ENCODE data around the gene TFPI2. TPM values are rescaled to one million over a fixed set of nuclear protein-coding genes. Genes with fewer than 3 reads are reported as not detected.
A peak's percentile ranks its signal among the peaks of the same experiment; 100 is the strongest.

The TFPI2 gene
- total and polyA plus RNA-seq, 8 donors: 0.28 to 15.2 (median 3.5) TPM; not detected in 1

GRCh38 chr7:93923942-93924341 lies 33.4 kb upstream of the TFPI2 start:
- intact Hi-C loops (cut with DNase I; ENCODE audit: low total_unique reads): no loop called here
- Histone ChIP-seq H3K36me3 (peaks cover 0 to 7% (median 4%) of the 10 kb centered on the region in 4 donors), H3K4me3 (peak overlapping the region; percentile 51 to 63 (median 56)), H3K4me1 (peaks cover 4 to 34% (median 20%) of the 10 kb centered on the region in 4 donors), H3K9me3 (no peaks in the 10 kb centered on the region), H3K27me3 (peaks cover 0 to 4% (median 0%) of the 10 kb centered on the region in 3 donors), H3K27ac (peak overlapping the region in 3 of 5 donors; percentile 85 to 90 (median 86))
- DNase-seq: no peak
- TF ChIP-seq POLR2AphosphoS5 (IDR thresholded peaks at IDR 0.05) (no peak), EP300 (IDR thresholded peaks at IDR 0.05) (no peak), POLR2A (IDR thresholded peaks at IDR 0.05) (no peak), CTCF (IDR thresholded peaks at IDR 0.05) (no peak)
- 12 to 29% (median 24%) methylated on average over 1 of the region's 1 CpG for WGBS, 5 donors

GRCh38 chr7:93923296-93923695 lies 32.7 kb upstream of the TFPI2 start:
- 60 to 72% (median 67%) methylated on average over 6 of the region's 6 CpGs for WGBS, 5 donors
- TF ChIP-seq CTCF (IDR thresholded peaks at IDR 0.05): no peak
- no peak for TF ChIP-seq EP300 (IDR thresholded peaks at IDR 0.05)
- TF ChIP-seq POLR2AphosphoS5 (IDR thresholded peaks at IDR 0.05): no peak
- no peak for TF ChIP-seq POLR2A (IDR thresholded peaks at IDR 0.05)
- peak overlapping the region; percentile 51 to 63 (median 56) for H3K4me3 ChIP-seq
- H3K9me3 ChIP-seq: no peaks in the 10 kb centered on the region
- peaks cover 0 to 7% (median 4%) of the 10 kb centered on the region in 4 donors for H3K36me3 ChIP-seq
- intact Hi-C loops (cut with DNase I; ENCODE audit: low total_unique reads): no loop called here
- DNase-seq: peak in 1 of 2 donors; percentile 50
- peaks cover 0 to 4% (median 0%) of the 10 kb centered on the region in 3 donors for H3K27me3 ChIP-seq
- H3K27ac ChIP-seq: peak overlapping the region in 4 of 5 donors; percentile 73 to 90 (median 86)
- peaks cover 4 to 34% (median 20%) of the 10 kb centered on the region in 4 donors for H3K4me1 ChIP-seq

GRCh38 chr7:93921607-93922566 lies 31.3 kb upstream of the TFPI2 start, which contains the start of gene GNG11:
Gene GNG11 (plus strand): TSS chr7:93921735. CDS start chr7:93922138, 403 bp downstream.
- Histone ChIP-seq H3K4me1 (peaks cover 4 to 28% (median 16%) of the 10 kb centered on the region in 4 donors), H3K36me3 (peaks cover 0 to 7% (median 3%) of the 10 kb centered on the region in 4 donors), H3K27me3 (peaks cover 0 to 4% (median 0%) of the 10 kb centered on the region in 3 donors), H3K27ac (peak within 1 kb of the TSS; percentile 73 to 90 (median 85)), H3K9me3 (no peaks in the 10 kb centered on the region), H3K4me3 (peak within 1 kb of the TSS; percentile 51 to 63 (median 56))
- 2 to 3% (median 3%) methylated on average over 32 to 39 of the region's 39 CpGs for WGBS, 5 donors
- DNase-seq: peak; percentile 53 to 88
- intact Hi-C loops (cut with DNase I; ENCODE audit: low total_unique reads): no loop called here
- TF ChIP-seq POLR2AphosphoS5 (IDR thresholded peaks at IDR 0.05): peak in 1 of 3 donors; percentile 29
- no peak for TF ChIP-seq CTCF (IDR thresholded peaks at IDR 0.05)

- DNase-seq: peak in 1 of 2 donors; percentile 17
- H3K27ac ChIP-seq: peak overlapping the region; percentile 13 to 90 (median 85)
- peak overlapping the region; percentile 51 to 63 (median 56) for H3K4me3 ChIP-seq
- peaks cover 4 to 26% (median 16%) of the 10 kb centered on the region in 4 donors for H3K4me1 ChIP-seq
- 49 to 70% (median 60%) methylated on average over 8 of the region's 8 CpGs for WGBS, 5 donors
- H3K9me3 ChIP-seq: no peaks in the 10 kb centered on the region
- peaks cover 0 to 4% (median 0%) of the 10 kb centered on the region in 3 donors for H3K27me3 ChIP-seq
- intact Hi-C loops (cut with DNase I; ENCODE audit: low total_unique reads): no loop called here
- H3K36me3 ChIP-seq: peaks cover 0 to under 1% (median 0%) of the 10 kb centered on the region in 4 donors
- TF ChIP-seq POLR2A (IDR thresholded peaks at IDR 0.05): no peak
- TF ChIP-seq CTCF (IDR thresholded peaks at IDR 0.05): no peak
- TF ChIP-seq POLR2AphosphoS5 (IDR thresholded peaks at IDR 0.05): no peak
- no peak for TF ChIP-seq EP300 (IDR thresholded peaks at IDR 0.05)
Measured at GRCh38 chr7:93921186-93921585, 30.6 kb upstream of the TFPI2 start.

Data from stomach (tissue), 9 donors.